Activated T-cell treated with anti-CD3 and anti-CD28 coated beads for 1 hour (primary cell): ENCODE measurements around the gene TNXB.
"Not testable (repeated sequence)": the region's sequence is repeated elsewhere in the genome, so short reads cannot be mapped to it uniquely, and the experiment has no call there.

Source experiments
- DNase-seq: peaks from one replicate; pipeline ENCODE4 v3.0.0-alpha.2; 2020; ENCODE audit warnings: low read depth

Gene TNXB

DNA sequence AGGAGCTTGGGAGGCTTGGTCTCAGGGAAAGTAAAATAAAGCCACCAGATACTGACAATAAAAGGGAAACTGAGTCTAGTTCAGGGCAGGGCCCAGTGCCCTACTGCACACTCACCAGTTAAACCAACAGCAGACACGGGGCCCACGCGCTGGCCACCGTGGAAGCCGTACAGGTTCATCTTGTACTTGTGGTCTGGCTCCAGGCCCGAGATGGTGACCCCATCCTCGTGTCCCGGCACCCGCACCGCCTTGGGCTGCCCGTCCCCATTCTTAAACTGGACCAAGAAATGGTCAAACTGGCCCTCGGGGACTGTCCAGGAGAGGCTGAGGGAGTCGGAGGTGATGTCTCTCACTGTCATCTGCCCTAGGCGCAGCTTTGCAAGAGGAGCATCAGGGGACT, 44.4 kb downstream of the TNXB start:
- no peak for DNase-seq

DNA sequence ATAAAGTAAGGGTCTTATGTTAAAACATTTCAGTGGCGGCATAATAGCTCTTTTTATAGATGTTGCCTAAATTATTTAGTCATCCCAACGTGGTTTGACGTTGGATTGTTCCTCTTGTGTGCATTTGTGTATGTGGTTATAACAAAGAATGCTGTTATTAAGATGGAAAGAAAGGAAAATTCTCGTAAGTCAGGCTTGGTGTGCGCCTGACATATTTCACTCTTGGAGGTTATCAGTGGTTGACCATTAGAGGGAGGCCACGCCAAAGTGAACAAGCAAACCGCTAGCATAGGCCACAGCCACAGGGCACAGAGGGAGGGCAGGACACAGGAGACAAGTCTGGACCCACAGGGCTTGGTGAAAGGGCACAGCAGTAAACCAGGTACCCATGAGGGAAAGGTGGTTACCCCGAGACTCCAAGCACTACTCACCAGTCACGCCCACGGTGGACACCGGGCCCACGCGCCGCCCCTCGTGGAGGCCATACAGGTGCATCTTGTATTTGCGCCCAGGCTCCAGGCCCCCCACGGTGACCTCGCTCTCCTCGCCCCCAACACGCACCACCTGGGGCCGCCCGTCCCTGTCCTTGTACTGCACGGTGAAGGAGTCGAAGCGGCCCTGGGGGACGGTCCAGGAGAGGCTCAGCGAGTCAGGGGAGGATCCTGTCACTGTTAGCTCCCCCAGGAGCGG, 48.0 kb downstream of the TNXB start:
- no peak for DNase-seq

DNA sequence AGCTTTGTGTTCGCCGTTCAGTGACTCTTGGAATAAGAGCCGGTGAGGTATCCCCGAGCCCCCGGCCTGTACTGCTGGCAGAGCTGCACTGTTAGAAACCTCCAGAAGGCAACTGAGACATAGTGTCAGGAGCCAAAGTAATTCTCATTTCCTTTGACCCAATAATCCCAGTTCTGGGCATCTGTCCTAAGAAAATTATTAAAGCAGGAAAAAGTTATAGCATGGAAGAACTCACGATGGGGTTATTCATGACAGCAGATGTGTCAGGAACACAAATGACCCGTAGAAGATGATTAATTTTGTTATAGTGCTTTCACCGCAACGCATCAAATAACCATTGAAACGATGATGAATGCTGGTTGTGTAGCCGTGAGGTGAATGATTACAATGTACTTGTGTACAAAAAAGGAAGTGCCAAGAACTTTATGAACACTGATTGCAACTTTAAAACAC, 50.6 kb downstream of the TNXB start:
- DNase-seq = no peak

GRCh38 chr6:32057966-32058365, 51.2 kb downstream of the TNXB start:
- no peak for DNase-seq

- DNase-seq = no peak
Observed at GRCh38 chr6:32056254-32056653, 52.9 kb downstream of the TNXB start.

- not testable (repeated sequence) for DNase-seq
Observed at GRCh38 chr6:32055756-32056155, 53.4 kb downstream of the TNXB start.

GRCh38 chr6:32053314-32053713, 55.8 kb downstream of the TNXB start:
- DNase-seq = not testable (repeated sequence)

- DNase-seq = not testable (repeated sequence)
Observed at GRCh38 chr6:32052626-32053025, 56.5 kb downstream of the TNXB start.

DNA sequence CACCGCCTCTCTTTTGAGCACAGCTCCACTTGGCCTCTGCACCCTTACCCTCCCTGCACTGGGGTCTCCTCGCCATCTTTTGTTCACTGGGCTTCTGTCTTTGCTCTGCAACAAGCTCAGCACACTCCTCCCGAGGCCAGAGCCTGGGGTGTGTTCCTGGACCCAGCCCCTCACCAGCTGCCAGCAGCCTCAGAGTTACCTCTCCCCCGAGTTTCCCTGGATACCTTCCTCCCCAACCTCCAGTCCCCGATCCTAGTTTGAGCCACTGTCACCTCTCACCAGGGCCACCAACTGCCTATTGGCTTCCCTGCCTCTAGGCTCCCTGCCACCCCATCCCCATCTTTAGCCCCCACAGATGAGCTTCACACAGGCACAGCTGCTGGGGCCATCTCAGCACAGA, 58.6 kb downstream of the TNXB start:
- no peak for DNase-seq

GRCh38 chr6:32049736-32050135, 59.4 kb downstream of the TNXB start:
- DNase-seq = not testable (repeated sequence)

DNA sequence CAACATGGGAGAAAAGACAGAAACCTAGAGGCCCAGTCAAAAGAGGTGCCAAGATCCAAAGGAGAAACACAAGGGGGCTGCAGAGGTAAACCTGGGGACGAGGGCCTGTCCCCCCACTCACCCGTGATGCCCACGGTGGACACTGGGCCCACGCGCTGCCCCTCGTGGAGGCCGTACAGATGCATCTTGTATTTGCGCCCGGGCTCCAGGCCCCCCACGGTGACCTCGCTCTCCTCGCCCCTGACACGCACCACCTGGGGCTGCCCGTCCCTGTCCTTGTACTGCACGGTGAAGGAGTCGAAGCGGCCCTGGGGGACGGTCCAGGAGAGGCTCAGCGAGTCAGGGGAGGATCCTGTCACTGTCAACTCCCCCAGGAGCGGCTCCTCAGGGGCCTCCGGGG, 60.0 kb downstream of the TNXB start:
- not testable (repeated sequence) for DNase-seq

DNA sequence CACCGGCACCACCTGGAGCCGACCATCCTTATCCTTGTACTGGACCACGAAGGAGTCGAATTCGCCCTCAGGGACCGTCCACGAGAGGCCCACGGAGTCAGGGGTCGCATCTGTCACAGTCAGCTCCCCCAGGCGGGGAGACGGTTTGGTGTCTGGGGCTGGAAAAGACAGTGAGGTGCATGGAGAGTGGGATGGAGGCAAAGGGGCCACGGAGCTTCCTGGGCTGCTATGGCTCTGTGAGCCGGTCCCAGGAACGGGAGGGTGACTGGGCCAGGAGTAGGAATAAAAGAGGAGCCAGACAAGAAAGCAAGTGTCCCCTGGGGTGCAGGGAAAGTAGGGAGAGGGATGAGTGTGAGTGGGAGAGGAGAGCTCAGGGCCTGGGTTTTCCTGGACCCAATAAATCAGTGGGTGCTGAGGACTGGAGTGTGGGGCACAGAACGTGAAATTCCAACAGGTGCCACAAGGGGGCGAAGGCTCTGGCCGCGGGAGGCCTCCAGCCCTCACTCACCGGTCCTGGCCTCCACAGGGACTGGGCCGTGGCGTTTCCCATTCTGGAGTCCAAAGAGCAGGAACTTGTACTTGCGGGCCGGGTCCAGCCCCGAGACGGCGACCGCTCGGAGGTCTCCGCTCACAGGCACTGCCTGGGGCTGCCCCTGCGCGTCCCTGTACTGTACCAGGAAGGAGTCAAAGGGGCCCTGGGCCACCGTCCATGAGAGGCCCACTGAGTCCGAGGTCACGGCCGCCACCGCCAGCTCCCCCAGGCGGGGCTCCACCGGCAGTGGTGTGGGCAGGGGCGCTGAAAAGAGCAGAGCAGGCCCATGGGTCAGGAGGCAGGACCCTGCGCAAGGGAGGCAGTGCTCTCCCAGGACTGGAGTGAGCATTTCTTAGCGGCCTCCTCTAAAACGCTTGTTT, 61.0 kb downstream of the TNXB start:
- peak; percentile 62 for DNase-seq

DNA sequence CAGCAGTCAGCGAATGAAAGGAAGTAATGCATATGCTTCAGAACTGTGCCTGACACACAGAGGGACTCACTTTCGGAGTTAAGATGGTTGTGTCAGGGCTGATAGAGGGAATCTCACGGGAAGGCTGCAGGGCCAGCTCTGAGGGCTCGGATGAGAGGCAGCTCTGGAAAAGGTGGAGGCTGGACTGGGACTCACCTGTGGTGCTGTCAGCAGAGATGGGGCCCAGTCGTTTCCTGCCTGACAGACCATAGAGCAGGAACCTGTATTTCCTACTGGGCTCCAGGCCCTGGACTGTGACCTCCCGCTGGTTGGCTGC, 61.6 kb downstream of the TNXB start:
- no peak for DNase-seq

DNA sequence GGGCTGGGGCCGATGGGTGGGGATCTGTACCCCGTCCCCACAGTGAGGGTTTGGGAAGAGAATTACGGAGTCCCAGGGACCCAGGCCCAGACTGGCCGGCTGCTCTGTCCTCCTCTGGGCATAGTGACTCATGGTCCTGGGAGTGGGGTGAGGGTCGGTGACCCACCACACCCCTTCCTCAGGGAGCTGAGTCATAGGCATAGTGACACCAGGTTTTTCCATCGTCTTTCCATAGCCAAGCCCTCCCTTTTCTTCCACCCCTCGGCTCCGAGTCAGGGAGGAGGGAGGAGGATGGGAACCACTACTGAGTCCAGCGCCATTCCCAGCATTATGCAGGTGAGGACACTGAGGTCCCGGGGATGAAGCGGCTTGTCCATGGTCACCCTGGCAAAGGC, 62.1 kb downstream of the TNXB start:
- no peak for DNase-seq

DNA sequence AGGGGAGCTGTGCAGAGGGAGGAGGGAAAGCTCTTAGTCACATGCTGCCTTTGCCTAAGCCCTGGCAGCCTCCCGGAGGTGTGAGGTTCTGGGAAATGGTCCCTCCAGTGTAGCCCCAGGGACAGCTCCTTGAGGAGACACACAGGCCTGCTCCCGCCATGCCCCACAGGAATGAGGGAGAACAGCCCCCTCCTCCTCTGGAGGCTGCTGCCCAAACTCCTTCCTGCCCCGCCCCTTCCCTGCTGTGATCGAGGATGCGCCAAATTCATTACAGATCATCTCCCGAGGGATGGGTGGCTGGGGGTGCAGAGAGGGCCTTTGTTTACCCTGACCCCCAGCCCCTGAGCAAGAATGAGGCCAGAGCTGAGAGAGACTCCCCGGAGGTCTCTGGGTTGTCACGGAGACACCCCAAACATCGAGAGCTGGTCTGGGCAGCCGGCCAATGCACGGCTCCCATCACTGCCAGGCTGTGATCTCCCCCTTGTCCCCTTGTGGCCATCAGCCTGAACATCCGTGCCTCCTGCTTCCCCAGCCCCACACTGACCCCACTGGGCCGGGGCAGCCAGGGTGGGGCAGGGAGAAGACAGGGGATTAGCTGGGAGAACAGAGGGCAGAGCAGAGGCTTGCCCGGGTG, 62.6 kb downstream of the TNXB start:
- no peak for DNase-seq

GRCh38 chr6:32045811-32046449, 63.2 kb downstream of the TNXB start:
- DNase-seq = no peak

DNA sequence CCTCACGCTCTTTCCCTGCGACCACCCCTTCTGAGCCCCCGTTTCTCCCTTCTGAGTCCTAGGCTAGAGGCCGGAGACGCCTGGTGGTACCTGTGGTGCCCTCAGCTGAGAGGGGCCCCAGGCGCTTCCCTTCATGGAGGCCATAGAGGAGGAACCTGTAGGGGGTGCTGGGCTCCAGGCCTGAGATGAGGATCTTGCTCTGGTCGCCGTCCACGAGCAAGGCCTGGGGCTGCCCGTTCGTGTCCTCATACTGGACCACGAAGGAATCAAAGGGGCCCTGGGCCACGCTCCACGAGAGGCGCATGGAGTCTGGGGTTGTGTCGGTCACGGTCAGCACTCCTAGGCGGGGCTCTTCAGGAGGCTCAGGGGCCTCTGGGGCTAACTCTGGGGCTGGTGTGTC, 64.2 kb downstream of the TNXB start:
- not testable (repeated sequence) for DNase-seq

DNA sequence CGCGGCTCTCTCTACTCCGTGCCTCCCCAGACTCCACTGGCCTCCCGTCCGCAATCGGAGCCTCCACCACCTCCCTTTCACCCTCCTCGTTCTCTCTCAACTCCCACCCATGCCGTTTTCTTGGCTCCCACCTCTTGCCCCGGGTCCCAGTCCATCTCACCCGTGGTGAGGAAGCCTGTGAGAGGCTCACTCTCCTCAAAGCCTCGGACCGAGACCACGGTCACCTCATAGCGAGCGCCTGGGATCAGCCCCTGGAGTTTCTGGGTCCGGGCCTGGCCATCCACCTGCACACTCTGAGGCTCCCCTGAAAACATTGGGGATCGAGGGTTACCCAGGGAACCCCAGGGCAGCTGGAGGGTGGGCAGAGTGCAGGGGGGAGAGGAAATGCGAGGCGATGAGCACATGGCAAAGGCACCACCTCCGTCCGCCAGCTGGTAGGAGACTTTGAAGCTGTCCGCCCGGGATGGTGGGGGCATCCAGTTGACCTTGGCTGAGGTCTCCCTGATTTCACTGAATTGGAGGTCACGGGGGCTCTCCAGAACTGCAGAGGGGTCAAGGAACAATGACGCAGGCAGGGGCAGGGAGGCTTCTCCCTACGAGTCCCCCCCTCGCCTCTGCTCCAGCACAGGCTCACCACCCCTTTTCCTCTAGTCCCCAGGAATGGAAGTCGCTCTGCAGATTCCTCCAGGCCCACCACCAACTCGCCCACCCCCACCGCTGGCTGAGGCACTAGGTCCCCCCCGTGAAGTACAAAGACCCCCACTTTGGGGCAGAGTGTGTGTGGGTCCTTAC, 65.4 kb downstream of the TNXB start:
- not testable (repeated sequence) for DNase-seq

DNA sequence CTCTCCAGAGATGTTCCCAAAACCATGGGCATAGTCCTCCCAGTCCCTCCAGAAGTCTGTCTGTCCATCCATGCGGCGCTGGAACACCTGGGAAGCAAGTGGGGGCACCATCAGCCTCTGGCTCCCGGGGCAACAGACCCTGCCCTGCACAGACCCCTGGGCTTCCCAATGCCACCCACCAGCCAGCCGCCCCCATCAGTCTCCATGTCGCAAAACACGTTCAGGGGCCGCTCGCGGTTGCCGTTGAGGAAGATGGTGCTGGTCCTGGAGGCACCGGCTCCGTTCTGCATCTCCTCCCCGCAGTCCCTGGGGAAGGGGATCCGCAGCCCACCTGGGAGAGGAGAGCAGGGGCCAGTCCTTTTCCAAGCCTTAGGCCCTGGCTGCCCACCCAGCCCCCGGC, 66.9 kb downstream of the TNXB start:
- DNase-seq = not testable (repeated sequence)

- not testable (repeated sequence) for DNase-seq
Observed at GRCh38 chr6:32041385-32041784, 67.8 kb downstream of the TNXB start.

DNA sequence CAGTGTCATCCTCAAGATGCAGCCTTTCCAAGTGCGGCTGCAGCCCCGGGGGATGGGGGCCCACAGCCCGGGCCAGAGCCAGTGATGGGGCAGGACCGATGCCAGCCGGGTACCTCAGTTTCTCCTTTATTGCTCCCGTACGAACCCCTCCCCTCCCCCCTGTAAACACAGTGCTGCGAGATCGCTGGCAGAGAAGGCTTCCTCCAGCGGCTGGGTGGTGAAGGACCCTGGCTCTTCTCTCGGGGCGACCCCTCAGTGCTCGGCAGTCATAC, 68.2 kb downstream of the TNXB start:
- not testable (repeated sequence) for DNase-seq
